ENCODE results near the gene AKR7A3. TPM values are rescaled to one million over a fixed set of nuclear protein-coding genes. Genes with fewer than 3 reads are reported as not detected.
"Not testable (repeated sequence)": the region's sequence is repeated elsewhere in the genome, so short reads cannot be mapped to it uniquely, and the experiment has no call there.

The AKR7A3 gene
- total and polyA plus RNA-seq, 4 donors = 0.23 to 69.6 (median 55.0) TPM

DNA sequence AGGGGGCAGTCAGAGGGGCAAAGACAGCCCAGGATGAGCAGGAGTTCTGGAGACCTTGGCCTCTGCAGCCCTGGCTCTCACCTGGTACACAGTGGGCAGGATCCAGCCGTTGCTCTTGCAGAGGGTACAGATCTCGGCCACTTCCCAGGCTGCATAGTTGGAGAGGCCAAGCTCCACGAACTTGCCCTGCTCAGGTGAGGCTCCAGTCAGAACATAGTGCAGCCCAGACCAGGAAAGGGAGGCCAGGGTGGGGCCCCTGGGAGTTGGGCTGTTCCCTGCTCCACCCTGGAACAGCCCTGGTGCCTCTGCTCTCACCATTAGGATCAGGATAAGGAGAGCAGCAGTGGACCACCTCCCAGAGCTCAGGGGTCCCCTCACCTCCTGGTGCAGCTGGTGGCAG lies 2.8 kb downstream of the AKR7A3 start:
- Histone ChIP-seq H3K27ac (ENCODE audit: low read depth in 1 of 2, low read length in 2 of 2) (peak overlapping the region; percentile 60 to 94), H3K9ac (ENCODE audit: low read depth in 1 of 2, low read length in 2 of 2) (peak overlapping the region in 1 of 2 donors; percentile 6), H3K36me3 (ENCODE audit: control insufficient read depth in 4 of 4, insufficient read depth in 3 of 4, low read depth in 1 of 4, low read length in 3 of 4) (peaks cover 0 to 21% (median 12%) of the 10 kb centered on the region in 4 donors), H3K4me1 (ENCODE audit: control insufficient read depth in 4 of 4, insufficient read depth in 4 of 4, low read length in 3 of 4) (peaks cover 6 to 34% (median 22%) of the 10 kb centered on the region in 4 donors)
- DNase-seq (ENCODE audit: low spot score); H3K9me3 ChIP-seq (ENCODE audit: control insufficient read depth in 4 of 4, low read length in 3 of 4); H3K27me3 ChIP-seq (ENCODE audit: control insufficient read depth in 4 of 4, insufficient read depth in 4 of 4, low read length in 3 of 4); H3K4me3 ChIP-seq (ENCODE audit: low read depth in 1 of 3, low read length in 3 of 3): not testable (repeated sequence)
- peak in 1 of 2 donors; percentile 35 for TF ChIP-seq HNF4A (conservative IDR thresholded peaks at IDR 0.05)
- WGBS = 22% methylated on average over 3 of the region's 3 CpGs

DNA sequence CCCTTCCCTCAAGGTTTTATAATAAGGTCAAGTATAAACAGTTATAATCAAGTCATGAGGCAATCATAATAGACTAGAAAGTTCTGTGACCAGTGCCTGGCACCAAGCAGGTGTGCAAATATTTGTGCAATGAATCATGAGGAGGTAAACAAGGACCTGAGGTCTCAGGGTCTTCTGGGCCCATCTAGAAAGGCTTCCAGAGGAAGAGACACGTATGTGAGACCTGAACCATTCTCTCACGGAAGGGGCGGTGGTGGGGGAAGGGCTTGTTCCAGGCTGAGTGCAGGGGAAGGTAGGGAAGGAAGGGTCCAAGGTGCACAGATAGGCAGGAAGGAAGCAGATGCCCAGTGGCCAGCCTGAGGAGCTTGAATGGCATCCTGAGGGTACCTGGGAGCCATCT lies 3.2 kb downstream of the AKR7A3 start:
- H3K9me3 ChIP-seq (ENCODE audit: control insufficient read depth in 4 of 4, low read length in 3 of 4); H3K9ac ChIP-seq (ENCODE audit: low read depth in 1 of 2, low read length in 2 of 2); H3K27me3 ChIP-seq (ENCODE audit: control insufficient read depth in 4 of 4, insufficient read depth in 4 of 4, low read length in 3 of 4); DNase-seq (ENCODE audit: low spot score); H3K4me3 ChIP-seq (ENCODE audit: low read depth in 1 of 3, low read length in 3 of 3): not testable (repeated sequence)
- WGBS = 50% methylated on average over 3 of the region's 3 CpGs
- H3K4me1 ChIP-seq (ENCODE audit: control insufficient read depth in 4 of 4, insufficient read depth in 4 of 4, low read length in 3 of 4) = peaks cover 6 to 34% (median 22%) of the 10 kb centered on the region in 4 donors
- H3K27ac ChIP-seq (ENCODE audit: low read depth in 1 of 2, low read length in 2 of 2) = peak overlapping the region; percentile 65 to 94
- TF ChIP-seq JUND (IDR thresholded peaks at IDR 0.05) (peak in 1 of 2 donors; percentile 75), HNF4A (conservative IDR thresholded peaks at IDR 0.05) (peak in 1 of 2 donors; percentile 33), RXRA (IDR thresholded peaks at IDR 0.05) (peak in 1 of 2 donors; percentile 37), FOXA2 (IDR thresholded peaks at IDR 0.05) (peak; percentile 38), YY1 (IDR thresholded peaks at IDR 0.05) (peak; percentile 12)
- H3K36me3 ChIP-seq (ENCODE audit: control insufficient read depth in 4 of 4, insufficient read depth in 3 of 4, low read depth in 1 of 4, low read length in 3 of 4) = peaks cover 0 to 21% (median 12%) of the 10 kb centered on the region in 4 donors

DNA sequence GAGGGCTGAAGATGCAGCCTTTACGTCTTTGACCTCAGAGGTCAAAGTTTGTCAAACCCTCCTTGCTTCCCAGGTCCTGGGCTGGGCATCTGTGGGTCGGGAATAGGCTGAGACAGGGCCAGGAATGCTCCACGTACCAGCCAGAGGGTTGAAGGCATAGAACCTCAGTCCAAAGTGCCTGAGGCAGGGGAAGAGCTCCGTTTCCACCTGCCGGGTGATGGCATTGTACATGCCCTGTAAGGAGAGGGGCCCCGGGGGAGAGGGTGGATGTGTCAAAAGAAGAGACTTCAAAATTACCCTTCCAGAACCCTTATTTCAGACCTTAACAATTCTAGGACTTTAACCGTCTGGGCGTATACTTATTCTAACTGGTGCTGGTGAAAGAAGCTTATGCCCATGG lies 3.7 kb downstream of the AKR7A3 start:
- Histone ChIP-seq H3K4me1 (ENCODE audit: control insufficient read depth in 4 of 4, insufficient read depth in 4 of 4, low read length in 3 of 4) (peaks cover 6 to 34% (median 22%) of the 10 kb centered on the region in 4 donors), H3K27me3 (ENCODE audit: control insufficient read depth in 4 of 4, insufficient read depth in 4 of 4, low read length in 3 of 4) (no peaks in the 10 kb centered on the region), H3K4me3 (ENCODE audit: low read depth in 1 of 3, low read length in 3 of 3) (no peak overlapping the region), H3K9ac (ENCODE audit: low read depth in 1 of 2, low read length in 2 of 2) (no peak overlapping the region), H3K27ac (ENCODE audit: low read depth in 1 of 2, low read length in 2 of 2) (peak overlapping the region; percentile 65 to 94), H3K36me3 (ENCODE audit: control insufficient read depth in 4 of 4, insufficient read depth in 3 of 4, low read depth in 1 of 4, low read length in 3 of 4) (peaks cover 0 to 21% (median 12%) of the 10 kb centered on the region in 4 donors), H3K9me3 (ENCODE audit: control insufficient read depth in 4 of 4, low read length in 3 of 4) (no peaks in the 10 kb centered on the region)
- DNase-seq (ENCODE audit: low spot score) = no peak
- TF ChIP-seq HNF4G (IDR thresholded peaks at IDR 0.05) = no peak
- no peak for TF ChIP-seq RXRA (IDR thresholded peaks at IDR 0.05)
- no peak for TF ChIP-seq NR2F2 (IDR thresholded peaks at IDR 0.05)
- no peak for TF ChIP-seq SP1 (IDR thresholded peaks at IDR 0.05)
- TF ChIP-seq, protein P1, sequence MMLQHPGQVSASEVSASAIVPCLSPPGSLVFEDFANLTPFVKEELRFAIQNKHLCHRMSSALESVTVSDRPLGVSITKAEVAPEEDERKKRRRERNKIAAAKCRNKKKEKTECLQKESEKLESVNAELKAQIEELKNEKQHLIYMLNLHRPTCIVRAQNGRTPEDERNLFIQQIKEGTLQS (IDR thresholded peaks at IDR 0.05) = no peak
- no peak for TF ChIP-seq FOXA2 (IDR thresholded peaks at IDR 0.05)
- 86% methylated on average over 8 of the region's 8 CpGs for WGBS

DNA sequence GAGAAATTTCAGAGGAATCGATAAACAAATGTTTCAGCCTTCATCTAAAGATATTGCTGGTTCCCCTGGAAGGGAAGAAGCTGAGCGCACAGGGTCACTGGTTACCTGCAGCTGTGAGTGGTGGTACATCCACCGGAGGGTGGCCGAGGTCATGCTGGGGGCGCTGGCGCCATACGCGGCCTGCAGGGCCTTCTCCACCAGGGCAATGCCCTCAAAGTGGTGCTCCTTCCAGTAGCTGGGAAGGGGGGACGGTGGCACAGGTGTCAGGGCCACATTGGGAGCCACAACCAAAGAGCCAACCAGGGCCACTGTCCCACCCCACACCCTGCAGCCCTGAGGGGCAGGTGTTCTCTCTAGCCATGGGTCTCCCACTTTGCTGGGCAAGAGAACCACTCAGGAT lies 4.7 kb downstream of the AKR7A3 start:
- no peak overlapping the region for H3K27ac ChIP-seq (ENCODE audit: low read depth in 1 of 2, low read length in 2 of 2)
- H3K9ac ChIP-seq (ENCODE audit: low read depth in 1 of 2, low read length in 2 of 2) = no peak overlapping the region
- H3K27me3 ChIP-seq (ENCODE audit: control insufficient read depth in 4 of 4, insufficient read depth in 4 of 4, low read length in 3 of 4) = no peaks in the 10 kb centered on the region
- H3K36me3 ChIP-seq (ENCODE audit: control insufficient read depth in 4 of 4, insufficient read depth in 3 of 4, low read depth in 1 of 4, low read length in 3 of 4) = peaks cover 0 to 21% (median 12%) of the 10 kb centered on the region in 4 donors
- TF ChIP-seq SP1 (IDR thresholded peaks at IDR 0.05) (no peak), HNF4A (conservative IDR thresholded peaks at IDR 0.05) (no peak)
- TF ChIP-seq, protein P2, sequence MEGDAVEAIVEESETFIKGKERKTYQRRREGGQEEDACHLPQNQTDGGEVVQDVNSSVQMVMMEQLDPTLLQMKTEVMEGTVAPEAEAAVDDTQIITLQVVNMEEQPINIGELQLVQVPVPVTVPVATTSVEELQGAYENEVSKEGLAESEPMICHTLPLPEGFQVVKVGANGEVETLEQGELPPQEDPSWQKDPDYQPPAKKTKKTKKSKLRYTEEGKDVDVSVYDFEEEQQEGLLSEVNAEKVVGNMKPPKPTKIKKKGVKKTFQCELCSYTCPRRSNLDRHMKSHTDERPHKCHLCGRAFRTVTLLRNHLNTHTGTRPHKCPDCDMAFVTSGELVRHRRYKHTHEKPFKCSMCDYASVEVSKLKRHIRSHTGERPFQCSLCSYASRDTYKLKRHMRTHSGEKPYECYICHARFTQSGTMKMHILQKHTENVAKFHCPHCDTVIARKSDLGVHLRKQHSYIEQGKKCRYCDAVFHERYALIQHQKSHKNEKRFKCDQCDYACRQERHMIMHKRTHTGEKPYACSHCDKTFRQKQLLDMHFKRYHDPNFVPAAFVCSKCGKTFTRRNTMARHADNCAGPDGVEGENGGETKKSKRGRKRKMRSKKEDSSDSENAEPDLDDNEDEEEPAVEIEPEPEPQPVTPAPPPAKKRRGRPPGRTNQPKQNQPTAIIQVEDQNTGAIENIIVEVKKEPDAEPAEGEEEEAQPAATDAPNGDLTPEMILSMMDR (IDR thresholded peaks at IDR 0.05; ENCODE audit: low read depth, low read length, missing input control) = no peak
- TF ChIP-seq, protein P1 (IDR thresholded peaks at IDR 0.05) = no peak
- TF ChIP-seq, protein P3, sequence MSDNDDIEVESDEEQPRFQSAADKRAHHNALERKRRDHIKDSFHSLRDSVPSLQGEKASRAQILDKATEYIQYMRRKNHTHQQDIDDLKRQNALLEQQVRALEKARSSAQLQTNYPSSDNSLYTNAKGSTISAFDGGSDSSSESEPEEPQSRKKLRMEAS (IDR thresholded peaks at IDR 0.05) = no peak
- WGBS = 95% methylated on average over 9 of the region's 9 CpGs
- no peak for DNase-seq (ENCODE audit: low spot score)
- H3K4me1 ChIP-seq (ENCODE audit: control insufficient read depth in 4 of 4, insufficient read depth in 4 of 4, low read length in 3 of 4) = peaks cover 6 to 26% (median 15%) of the 10 kb centered on the region in 4 donors
- H3K4me3 ChIP-seq (ENCODE audit: low read depth in 1 of 3, low read length in 3 of 3) = no peak overlapping the region
- no peaks in the 10 kb centered on the region for H3K9me3 ChIP-seq (ENCODE audit: control insufficient read depth in 4 of 4, low read length in 3 of 4)

Measured in liver (tissue), 9 donors.